Subcutaneous adipose tissue (tissue), 4 donors: ENCODE results near the gene AQP3. TPM values are rescaled to one million over a fixed set of nuclear protein-coding genes. Genes with fewer than 3 reads are reported as not detected.

Experiments used
- total RNA-seq, 4 donors: library from RNA; depleted of rRNA; stranded (reverse); fragments of >200 nt; gene quantifications; one replicate each; pipeline ENCODE4 v1.1.0, GENCODE V29; 2016
- TF ChIP-seq, protein P1 (sequence below): fragments of 450-650 bp; IDR thresholded peaks from one replicate; pipeline ENCODE4 v1.5.1; 2016; ENCODE audit warnings: low read depth, mild to moderate bottlenecking, control low read depth, antibody characterized with exemption, moderate library complexity

Gene AQP3
- total RNA-seq, 4 donors from 2014 or later: 2.1 to 38.1 (median 10.2) TPM

DNA sequence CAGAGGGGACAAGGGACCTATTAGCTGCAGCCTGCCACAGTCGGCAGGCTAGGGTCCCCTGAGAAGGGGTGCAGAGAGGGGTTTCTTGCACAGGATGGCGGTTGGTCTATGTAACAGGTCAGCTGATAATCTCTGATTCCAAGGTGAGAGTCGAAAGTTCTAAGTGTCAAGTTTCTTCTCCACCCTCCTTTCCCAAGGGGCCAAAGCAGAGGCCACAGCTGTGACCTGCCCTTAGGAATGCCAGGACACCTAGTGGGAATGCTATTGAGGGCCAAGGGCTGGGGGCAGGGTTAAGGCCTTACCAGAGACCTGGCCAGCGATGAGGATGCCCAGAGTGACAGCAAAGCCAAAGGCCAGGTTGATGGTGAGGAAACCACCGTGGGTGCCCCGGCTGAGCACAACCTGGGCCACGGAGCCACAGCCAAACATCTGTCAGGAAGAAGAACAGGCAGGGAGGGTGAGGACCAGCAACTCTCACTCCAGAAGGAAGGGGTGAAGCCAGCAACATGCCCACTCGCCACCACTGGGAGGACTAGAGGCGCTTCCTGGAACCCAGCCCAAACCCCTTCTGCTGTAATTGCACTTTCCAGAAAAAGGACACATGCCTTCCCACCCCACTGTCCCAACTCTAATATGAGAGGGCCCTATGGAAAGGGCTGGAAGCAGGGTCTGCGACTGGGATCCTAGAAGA lies 3.8 kb downstream of the AQP3 start:
- TF ChIP-seq, protein P1, sequence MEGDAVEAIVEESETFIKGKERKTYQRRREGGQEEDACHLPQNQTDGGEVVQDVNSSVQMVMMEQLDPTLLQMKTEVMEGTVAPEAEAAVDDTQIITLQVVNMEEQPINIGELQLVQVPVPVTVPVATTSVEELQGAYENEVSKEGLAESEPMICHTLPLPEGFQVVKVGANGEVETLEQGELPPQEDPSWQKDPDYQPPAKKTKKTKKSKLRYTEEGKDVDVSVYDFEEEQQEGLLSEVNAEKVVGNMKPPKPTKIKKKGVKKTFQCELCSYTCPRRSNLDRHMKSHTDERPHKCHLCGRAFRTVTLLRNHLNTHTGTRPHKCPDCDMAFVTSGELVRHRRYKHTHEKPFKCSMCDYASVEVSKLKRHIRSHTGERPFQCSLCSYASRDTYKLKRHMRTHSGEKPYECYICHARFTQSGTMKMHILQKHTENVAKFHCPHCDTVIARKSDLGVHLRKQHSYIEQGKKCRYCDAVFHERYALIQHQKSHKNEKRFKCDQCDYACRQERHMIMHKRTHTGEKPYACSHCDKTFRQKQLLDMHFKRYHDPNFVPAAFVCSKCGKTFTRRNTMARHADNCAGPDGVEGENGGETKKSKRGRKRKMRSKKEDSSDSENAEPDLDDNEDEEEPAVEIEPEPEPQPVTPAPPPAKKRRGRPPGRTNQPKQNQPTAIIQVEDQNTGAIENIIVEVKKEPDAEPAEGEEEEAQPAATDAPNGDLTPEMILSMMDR: no peak

DNA sequence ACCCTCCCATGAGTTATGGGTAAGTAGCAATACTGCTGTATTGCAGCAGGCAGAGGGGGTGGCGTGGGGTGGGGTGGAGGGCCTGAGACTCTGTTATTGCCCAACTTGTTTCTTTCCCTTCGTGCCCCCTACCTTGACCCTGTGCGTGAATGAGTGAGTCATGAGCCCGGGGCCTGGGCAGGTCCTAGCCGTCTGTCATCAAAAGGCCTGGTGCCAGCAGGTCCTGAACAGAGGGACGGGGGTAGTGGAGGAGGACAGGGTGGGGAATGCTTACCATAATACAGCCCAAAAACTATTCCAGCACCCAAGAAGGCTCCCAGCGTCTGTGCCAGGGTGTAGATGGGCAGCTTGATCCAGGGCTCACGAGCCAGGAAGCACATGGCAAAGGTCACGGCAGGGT lies 4.3 kb downstream of the AQP3 start:
- TF ChIP-seq, protein P1: no peak

DNA sequence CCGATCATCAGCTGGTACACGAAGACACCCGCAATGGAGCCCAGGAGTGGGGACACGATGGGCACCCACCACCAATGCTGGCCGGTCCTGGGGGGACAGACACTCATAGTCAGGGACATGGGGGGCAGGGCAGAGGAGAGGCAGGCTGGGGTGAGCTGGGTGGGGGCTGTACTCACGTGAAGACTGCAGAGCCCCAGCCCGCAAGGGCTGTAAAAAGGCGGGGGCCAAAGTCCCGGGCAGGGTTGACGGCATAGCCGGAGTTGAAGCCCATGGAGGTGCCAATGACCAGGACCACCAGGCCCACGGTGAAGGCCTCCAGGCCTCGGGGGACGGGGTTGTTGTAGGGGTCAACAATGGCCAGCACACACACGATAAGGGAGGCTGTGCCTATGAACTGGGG lies 5.3 kb downstream of the AQP3 start:
- TF ChIP-seq, protein P1: no peak

DNA sequence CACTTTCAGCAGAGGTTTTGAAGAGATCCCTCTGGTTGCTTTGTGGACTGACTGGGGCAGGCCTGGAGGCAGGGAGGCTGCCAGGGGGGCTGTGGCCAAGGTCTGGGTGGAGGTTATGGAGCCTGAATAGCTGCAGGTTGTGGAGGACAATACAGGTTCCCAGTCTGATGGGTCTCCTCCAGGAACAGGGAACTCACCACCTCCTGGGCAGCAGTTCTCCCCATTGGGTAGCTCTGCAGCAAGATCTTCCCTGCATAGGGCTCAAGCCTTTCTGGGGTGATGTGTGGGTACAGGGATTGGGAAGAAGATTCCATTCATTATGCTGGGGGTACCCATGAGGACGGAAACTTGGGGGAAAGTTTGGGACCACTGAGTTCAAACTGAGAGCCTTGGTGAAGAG lies 6.8 kb downstream of the AQP3 start:
- TF ChIP-seq, protein P1: no peak

DNA sequence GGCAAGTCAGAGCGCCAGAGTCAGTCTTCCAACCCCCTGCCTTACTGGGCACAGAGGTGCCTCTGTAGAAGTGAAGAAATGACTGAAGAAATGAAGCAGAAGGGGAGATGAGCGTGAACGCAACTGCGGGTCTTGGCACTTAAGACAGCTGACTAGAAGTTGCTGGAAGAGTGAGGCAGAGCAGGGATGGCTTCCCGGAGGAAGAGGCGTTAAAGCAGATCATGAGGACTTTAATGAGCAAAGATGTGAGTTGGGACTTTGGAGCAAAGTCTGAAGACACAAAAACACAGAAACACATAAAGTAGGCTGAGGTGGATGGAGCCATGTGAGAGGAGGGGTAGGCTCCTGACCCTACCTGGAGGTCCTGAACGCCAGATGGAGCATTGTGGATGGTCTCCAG lies 7.2 kb downstream of the AQP3 start:
- TF ChIP-seq, protein P1: no peak

DNA sequence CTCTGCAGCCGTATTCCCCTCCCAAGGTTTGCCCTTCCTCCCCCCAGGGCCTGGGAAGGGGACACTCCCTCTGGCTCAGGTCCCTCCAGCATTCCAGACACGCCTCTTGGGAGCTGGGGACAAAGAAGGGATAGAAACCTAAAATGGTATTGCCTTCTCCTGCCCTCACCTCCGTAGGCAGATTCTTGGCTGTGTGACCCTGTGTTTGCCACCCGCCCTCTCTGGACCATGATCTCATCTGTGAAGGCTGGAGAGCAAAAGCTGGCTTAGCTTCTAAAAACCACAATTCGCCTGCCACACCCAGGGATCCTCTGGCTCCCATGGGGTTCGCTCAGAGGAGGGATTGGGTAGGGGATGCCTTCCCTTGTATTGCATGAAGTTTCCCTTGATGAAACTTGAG lies 7.7 kb downstream of the AQP3 start:
- TF ChIP-seq, protein P1: no peak

DNA sequence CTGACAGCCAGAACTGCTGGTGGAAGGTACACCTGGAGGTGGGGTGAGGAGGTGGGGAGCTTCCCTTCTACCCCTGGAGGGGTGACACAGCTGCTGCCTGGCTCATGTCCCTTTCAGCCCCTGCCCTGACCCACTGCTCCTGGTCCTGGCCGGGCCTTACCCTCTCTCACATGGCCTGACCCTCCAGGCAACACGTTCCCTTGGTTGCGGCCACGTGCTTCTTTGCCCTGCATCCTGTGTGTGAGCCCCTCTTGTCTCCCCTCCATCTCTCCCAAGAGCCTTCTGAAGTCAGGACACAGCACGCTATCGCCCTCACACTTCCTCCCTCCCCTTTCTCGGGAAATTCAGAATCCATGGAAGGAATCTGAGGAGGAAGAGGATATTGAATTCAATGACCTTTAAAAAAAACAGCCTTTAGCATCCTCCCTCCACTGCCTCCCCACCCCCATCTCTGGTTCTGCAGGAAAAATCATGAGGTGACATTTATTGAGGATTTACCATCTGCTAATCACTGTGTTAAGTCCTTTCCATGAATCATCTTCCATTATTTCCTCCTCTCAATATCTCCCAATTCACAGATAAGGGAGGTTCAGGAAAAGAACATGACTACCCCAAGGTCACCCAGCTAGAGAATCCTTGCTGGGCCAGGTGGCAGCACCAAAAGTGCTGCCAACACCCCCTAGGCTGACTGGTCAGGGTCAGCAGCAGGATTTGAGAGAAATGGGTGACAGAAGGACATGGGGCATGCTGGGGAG lies 8.3 kb downstream of the AQP3 start:
- TF ChIP-seq, protein P1: no peak
